Brain microvascular endothelial cell (primary cell): Measurements from ENCODE around the gene ICAM4.
"Not testable (repeated sequence)": the region's sequence is repeated elsewhere in the genome, so short reads cannot be mapped to it uniquely, and the experiment has no call there.

Source experiments
- DNase-seq: peaks from one replicate; pipeline ENCODE4 v3.0.0-alpha.2; 2020
- H3K27ac ChIP-seq: fragments of 250-450 bp; sonication (Bioruptor Pico); 2 replicates; pipeline ENCODE4 v1.5.1; 2020; ENCODE audit warnings: mild to moderate bottlenecking, moderate library complexity
- H3K27me3 ChIP-seq: fragments of 250-450 bp; sonication (Bioruptor Pico); replicated peaks from 2 replicates; pipeline ENCODE4 v1.5.1; 2020; ENCODE audit warnings: mild to moderate bottlenecking
- H3K36me3 ChIP-seq: fragments of 250-450 bp; sonication (Bioruptor Pico); replicated peaks from 2 replicates; pipeline ENCODE4 v1.5.1; 2020; ENCODE audit warnings: mild to moderate bottlenecking
- H3K4me3 ChIP-seq: 2 replicates; pipeline ENCODE4 v1.5.1; 2011; ENCODE audit warnings: low read depth, mild to moderate bottlenecking, control low read depth, low read length, moderate library complexity
- CTCF ChIP-seq: IDR thresholded peaks from 2 replicates; pipeline ENCODE4 v1.5.1; 2011; ENCODE audit warnings: low read depth, mild to moderate bottlenecking, moderate library complexity, low read length, control low read depth, inconsistent platforms; ENCODE audit errors: missing control alignments
- in situ Hi-C: cut with HindIII; loops from 2 replicates; pipeline ENCODE4 v1.10.0; 2017; ENCODE audit warnings: low sequenced_read_pairs, low pct_ligation_motif_present

ICAM4 gene

GRCh38 chr19:10286803-10287737 lies at the start of gene ICAM4:
Gene ICAM4, plus strand, starts transcription at chr19:10286955. Its CDS starts 58 bp downstream, at chr19:10287013.
- in situ Hi-C loops = no loop called here
- H3K4me3 ChIP-seq = no peak within 1 kb of the TSS
- no peak for DNase-seq

GRCh38 chr19:10237702-10238101 lies 49.1 kb upstream of the ICAM4 start:
- H3K27me3 ChIP-seq = no peaks in the 10 kb centered on the region
- H3K36me3 ChIP-seq = no peaks in the 10 kb centered on the region
- no peak for TF ChIP-seq CTCF
- no peak overlapping the region for H3K27ac ChIP-seq
- in situ Hi-C loops = no loop called here
- DNase-seq = no peak
- no peak overlapping the region for H3K4me3 ChIP-seq

More at GRCh38 chr19:10286803-10287737, at the start of gene ICAM4:
- TF ChIP-seq CTCF = no peak
- Histone ChIP-seq H3K36me3 (peaks cover 13% of the 10 kb centered on the region), H3K27me3 (peaks cover 22% of the 10 kb centered on the region), H3K27ac (no peak within 1 kb of the TSS)

- DNase-seq = peak; percentile 35
- Histone ChIP-seq H3K27me3 (no peaks in the 10 kb centered on the region), H3K4me3 (no peak overlapping the region), H3K27ac (no peak overlapping the region), H3K36me3 (no peaks in the 10 kb centered on the region)
- no peak for TF ChIP-seq CTCF
- in situ Hi-C loops = no loop called here
These were observed 48.5 kb upstream of the ICAM4 start for GRCh38 chr19:10238172-10238783.

GRCh38 chr19:10241826-10242449 lies 44.8 kb upstream of the ICAM4 start:
- in situ Hi-C loops, H3K27ac ChIP-seq, H3K36me3 ChIP-seq, H3K4me3 ChIP-seq, DNase-seq, H3K27me3 ChIP-seq: not testable (repeated sequence)

GRCh38 chr19:10243606-10244005 lies 43.1 kb upstream of the ICAM4 start:
- Histone ChIP-seq H3K4me3 (no peak overlapping the region), H3K36me3 (no peaks in the 10 kb centered on the region), H3K27me3 (no peaks in the 10 kb centered on the region), H3K27ac (no peak overlapping the region)
- in situ Hi-C loops = no loop called here
- no peak for DNase-seq
- TF ChIP-seq CTCF = no peak
